DOHH2 (cell line): Measurements from ENCODE around the gene STPG3.

Experiments used
- EZH2phosphoT487 ChIP-seq: fragments of 200-600 bp; sonication (generic); IDR thresholded peaks from 2 replicates; pipeline ENCODE4 v1.6.1; 2017; ENCODE audit warnings: borderline replicate concordance, mild to moderate bottlenecking, antibody characterized with exemption, low read length, moderate library complexity, mixed read lengths
- TF ChIP-seq, protein P1 (sequence below): fragments of 200-600 bp; sonication (generic); IDR thresholded peaks from one replicate; pipeline ENCODE4 v1.5.1; 2014; ENCODE audit warnings: antibody characterized with exemption, mild to moderate bottlenecking, low read depth, low read length; ENCODE audit not compliant: poor library complexity, severe bottlenecking

DNA sequence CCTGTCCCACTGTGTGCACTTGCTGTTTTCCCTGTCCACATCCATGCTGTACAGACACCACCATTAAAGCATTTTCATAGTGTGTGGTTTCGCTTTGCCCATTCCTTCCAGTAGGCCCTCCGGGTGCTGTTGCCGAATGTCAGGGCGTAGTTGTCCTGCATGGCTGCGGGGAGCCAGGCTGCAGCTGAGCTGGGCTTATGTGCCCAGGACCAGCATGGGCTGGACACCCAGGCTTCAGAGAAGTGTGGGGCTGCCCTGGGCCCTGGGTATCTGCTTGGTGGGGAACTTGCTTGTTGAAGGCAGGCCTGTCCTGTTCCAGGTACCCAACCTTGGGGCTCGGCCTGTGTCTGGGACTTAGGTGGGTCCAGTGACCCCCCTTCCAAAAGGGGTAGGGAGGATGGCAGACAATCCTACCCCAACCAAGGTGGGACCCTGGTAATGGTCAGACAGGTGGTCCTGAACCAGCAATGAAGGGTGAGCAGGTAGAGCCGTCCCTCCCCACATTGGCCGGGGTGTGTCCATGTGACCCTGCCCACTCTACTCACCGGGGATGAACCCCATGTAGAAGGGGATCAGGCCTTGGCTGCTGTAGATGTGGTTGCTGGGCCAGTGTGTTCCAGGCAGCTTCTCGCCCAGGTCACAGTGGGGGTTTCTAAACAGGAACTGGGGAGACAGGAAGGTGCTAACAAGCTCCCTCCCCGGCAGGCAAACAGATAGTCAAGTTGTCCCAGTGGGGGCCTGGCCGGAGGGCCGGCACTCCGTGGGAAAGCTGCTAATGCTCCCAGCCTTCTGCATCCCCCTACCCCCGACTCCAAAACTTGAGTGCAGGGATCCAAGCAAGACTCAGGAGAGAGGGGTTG, 7.2 kb upstream of the STPG3 start:
- TF ChIP-seq, protein P1, sequence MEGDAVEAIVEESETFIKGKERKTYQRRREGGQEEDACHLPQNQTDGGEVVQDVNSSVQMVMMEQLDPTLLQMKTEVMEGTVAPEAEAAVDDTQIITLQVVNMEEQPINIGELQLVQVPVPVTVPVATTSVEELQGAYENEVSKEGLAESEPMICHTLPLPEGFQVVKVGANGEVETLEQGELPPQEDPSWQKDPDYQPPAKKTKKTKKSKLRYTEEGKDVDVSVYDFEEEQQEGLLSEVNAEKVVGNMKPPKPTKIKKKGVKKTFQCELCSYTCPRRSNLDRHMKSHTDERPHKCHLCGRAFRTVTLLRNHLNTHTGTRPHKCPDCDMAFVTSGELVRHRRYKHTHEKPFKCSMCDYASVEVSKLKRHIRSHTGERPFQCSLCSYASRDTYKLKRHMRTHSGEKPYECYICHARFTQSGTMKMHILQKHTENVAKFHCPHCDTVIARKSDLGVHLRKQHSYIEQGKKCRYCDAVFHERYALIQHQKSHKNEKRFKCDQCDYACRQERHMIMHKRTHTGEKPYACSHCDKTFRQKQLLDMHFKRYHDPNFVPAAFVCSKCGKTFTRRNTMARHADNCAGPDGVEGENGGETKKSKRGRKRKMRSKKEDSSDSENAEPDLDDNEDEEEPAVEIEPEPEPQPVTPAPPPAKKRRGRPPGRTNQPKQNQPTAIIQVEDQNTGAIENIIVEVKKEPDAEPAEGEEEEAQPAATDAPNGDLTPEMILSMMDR: no peak
- no peak for TF ChIP-seq EZH2phosphoT487
